Activated naive CD4-positive, alpha-beta T cell treated with Interleukin-2 at 50 U/mL for 16 hours (primary cell): Measurements from ENCODE around the gene GOLGA2.
A peak's percentile ranks its signal among the peaks of the same experiment; 100 is the strongest.

ENCODE experiments used
- DNase-seq: peaks from one replicate; pipeline ENCODE4 v3.0.0-alpha.2; 2020

The GOLGA2 gene, protein sequence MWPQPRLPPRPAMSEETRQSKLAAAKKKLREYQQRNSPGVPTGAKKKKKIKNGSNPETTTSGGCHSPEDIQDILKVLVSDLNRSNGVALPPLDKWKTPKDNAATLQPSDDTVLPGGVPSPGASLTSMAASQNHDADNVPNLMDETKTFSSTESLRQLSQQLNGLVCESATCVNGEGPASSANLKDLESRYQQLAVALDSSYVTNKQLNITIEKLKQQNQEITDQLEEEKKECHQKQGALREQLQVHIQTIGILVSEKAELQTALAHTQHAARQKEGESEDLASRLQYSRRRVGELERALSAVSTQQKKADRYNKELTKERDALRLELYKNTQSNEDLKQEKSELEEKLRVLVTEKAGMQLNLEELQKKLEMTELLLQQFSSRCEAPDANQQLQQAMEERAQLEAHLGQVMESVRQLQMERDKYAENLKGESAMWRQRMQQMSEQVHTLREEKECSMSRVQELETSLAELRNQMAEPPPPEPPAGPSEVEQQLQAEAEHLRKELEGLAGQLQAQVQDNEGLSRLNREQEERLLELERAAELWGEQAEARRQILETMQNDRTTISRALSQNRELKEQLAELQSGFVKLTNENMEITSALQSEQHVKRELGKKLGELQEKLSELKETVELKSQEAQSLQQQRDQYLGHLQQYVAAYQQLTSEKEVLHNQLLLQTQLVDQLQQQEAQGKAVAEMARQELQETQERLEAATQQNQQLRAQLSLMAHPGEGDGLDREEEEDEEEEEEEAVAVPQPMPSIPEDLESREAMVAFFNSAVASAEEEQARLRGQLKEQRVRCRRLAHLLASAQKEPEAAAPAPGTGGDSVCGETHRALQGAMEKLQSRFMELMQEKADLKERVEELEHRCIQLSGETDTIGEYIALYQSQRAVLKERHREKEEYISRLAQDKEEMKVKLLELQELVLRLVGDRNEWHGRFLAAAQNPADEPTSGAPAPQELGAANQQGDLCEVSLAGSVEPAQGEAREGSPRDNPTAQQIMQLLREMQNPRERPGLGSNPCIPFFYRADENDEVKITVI

DNA sequence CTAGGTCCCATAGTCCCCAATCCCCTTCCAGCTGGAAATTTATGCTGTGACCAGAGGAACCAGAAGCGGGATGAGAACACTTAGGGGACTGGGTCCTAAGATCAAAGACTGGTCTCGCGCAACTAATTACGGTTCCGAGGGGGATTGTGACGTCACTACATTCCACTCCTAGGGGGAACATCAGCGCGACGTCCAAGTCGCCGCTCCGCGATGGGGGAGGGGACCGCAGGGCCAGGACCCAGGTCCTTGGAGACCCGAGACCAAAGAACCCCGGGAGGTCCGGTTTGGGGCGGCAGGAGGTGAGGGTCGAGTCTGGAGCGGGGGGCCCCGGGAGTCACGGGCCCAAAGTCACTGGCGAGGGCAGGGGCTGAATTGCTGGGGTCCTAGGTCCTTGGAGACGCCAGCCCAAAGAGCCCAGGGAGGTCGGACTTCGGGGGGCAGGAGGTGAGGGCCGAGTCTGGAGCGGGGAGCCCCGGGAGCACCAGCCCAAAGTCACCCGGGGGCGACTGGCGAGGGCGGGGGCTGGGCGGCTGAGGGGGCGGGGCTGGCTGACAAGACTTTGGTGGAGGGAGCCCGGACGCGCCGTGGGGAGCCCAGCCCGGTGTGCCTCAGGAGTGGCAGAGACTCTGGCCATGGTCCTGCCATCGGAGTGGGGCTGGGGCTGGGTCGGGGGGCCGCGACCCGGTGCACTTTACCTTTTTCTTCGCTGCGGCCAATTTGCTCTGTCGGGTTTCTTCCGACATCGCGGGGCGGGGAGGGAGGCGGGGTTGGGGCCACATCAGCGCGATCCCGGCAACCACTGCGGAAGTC is at the start of gene GOLGA2:
TSS of gene GOLGA2 (minus strand) at position 810 of the 810 bp plus-strand sequence. CDS start at position 779, 31 bp downstream.
- DNase-seq = no peak

- no peak for DNase-seq
Measured at GRCh38 chr9:128324401-128324800, 48.6 kb upstream of the GOLGA2 start.

DNA sequence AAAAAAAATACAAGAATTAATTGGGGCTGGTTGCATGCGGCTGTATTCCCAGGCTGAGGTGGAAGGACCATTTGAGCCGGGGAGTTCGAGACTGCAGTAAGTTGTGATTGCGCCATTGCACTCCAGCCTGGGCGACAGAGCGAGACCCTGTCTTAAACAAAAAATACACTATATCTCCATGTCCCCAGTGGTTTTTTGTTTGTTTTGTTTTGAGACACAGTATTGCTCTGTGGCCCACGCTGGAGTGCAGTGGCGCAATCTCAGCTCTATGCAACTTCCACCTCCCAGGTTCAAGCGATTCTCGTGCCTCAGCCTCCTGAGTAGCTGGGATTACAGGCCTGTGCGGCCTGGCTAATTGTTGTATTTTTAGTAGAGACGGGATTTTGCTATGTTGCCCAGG is 48.0 kb upstream of the GOLGA2 start:
- DNase-seq = no peak

- no peak for DNase-seq
Measured at GRCh38 chr9:128323212-128323730, 47.5 kb upstream of the GOLGA2 start.

DNA sequence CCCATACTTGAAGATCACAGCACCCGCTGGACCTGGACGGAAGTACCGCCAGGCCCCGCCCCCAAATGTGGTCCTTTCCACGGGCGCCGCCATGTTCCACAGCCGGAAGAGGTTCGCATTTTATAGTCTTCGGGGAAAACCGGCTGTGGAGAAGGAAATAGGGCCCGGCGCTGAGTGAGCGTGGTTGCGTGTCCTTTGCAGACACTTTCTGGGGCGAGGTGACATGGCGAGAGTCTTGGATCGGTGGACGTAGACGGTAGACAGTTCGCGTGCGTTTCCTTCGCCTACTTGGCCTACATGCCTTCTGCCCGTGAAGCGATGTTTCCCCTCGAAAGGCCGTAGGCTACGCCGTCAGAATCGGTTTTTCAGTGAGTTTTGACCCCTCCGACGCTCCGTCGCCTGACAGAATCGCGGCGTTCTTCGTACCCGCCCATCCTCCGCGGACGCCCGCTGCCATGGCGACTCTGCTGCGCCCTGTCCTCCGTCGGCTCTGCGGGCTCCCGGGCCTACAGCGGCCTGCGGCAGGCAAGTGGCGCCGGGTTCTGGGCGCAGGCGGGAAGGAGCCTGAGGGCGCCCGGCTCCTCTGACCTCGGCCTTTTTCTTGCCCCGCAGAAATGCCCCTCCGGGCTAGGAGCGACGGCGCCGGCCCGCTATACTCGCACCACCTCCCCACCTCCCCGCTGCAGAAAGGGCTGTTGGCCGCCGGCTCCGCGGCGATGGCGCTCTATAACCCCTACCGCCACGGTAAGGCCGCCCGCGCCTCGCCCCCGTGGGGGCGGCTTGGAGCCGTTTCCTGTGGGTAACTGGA is 46.8 kb upstream of the GOLGA2 start, which contains the start of the genes COQ4 and TRUB2:
TSS of gene COQ4 (plus strand) at position 436 of the 808 bp plus-strand sequence. CDS start at position 456, 20 bp downstream.
TSS of gene TRUB2 (minus strand) at position 44 of the 808 bp plus-strand sequence. CDS start at position 5, 39 bp downstream.
- DNase-seq = peak; percentile 93

GRCh38 chr9:128321879-128322403 is 46.1 kb upstream of the GOLGA2 start:
- no peak for DNase-seq

DNA sequence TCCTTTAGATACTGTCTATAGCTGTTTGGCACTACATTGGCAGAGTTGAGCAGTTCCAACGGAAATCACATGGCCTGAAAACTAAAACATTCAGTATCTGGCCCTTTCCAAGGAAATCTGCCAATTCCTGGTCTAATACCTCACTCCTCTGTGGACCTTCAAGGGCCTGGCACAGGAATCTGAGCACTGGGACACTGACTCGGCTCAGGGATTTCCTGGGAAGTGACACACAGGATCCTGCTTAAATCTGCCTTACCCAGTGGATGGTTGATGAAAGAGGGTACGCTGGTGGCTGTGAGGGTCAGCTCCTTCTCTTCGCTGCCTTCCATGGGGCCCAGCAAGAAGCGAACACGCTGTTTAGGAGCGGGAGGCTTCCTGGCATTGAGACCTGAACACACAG is 45.5 kb upstream of the GOLGA2 start:
- DNase-seq = no peak

- no peak for DNase-seq
Measured at GRCh38 chr9:128317629-128318028, 41.8 kb upstream of the GOLGA2 start.

GRCh38 chr9:128316421-128316820 is 40.6 kb upstream of the GOLGA2 start:
- no peak for DNase-seq

GRCh38 chr9:128314697-128315096 is 38.9 kb upstream of the GOLGA2 start:
- DNase-seq = no peak

GRCh38 chr9:128310461-128310860 is 34.7 kb upstream of the GOLGA2 start:
- DNase-seq = no peak

GRCh38 chr9:128309551-128309950 is 33.7 kb upstream of the GOLGA2 start:
- DNase-seq = no peak

- DNase-seq = no peak
Measured at GRCh38 chr9:128304971-128305288, 29.1 kb upstream of the GOLGA2 start.

GRCh38 chr9:128304136-128304970 is 28.5 kb upstream of the GOLGA2 start:
- DNase-seq = no peak

GRCh38 chr9:128298535-128299482 is 23.0 kb upstream of the GOLGA2 start:
- DNase-seq = no peak

DNA sequence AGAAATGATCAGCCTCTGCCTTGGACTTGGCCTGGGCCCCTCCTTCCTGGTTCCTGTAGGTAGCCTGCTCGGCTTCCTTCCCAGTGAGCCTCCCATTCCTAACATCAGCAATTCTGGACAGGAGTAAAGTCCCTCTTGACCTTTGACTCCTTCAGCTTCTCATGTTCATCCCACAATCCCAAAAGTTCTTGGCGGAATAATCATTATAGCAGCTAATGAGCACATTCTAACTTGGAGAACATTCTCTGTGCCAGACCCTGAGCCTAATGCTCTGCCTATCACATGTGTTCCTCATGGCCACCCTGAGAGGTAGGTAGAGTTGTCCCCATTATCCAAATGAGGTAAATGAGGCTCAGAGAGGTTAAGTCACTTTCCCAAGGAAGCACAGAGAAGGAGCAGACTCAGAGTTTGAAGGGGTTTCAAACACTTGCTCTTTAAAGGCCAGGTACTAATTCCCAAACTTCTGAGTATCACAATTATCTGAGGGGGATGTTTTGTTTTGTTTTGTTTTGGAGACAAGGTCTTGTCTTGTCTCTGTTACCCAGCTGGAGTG is 21.5 kb upstream of the GOLGA2 start:
- no peak for DNase-seq

DNA sequence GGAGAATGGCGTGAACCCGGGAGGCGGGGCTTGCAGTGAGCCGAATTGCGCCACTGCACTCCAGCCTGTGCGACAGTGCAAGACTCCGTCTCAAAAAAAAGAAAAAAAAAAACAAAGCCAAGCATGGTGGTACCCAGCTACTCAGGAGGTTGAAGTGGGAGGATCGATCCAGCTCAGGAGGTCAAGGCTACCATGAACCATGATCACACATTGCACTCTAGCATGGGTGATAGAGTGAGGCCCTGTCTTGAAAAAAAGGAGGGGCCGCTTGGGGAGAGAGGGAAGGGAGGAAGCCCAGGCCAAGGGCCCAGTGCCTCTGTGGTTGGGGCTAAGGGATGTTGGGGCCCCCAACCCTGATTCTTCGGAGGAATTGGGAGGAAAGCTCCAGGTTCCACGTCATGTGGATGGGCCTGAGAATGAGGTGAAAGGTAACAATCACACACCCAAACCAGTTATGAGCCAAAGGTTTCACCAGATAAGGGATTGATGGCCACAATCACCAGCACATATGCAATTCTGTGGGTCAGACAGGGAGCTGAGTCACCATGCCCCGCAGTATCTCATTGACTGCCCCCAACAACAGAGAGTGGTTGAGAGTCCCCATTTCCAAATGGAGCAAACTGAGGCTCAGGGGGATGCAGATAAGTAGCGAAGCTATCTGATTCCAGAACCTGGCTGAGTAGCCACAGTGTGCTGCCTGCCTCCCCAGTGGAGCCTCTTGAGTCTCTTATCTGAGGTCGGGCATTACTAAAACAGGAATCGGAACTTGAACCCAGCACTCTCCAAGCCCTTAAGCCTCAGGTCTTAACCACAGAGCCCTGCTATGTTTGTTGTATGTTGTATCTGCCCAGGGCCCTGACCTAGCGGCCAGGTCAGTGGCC is 20.8 kb upstream of the GOLGA2 start:
- DNase-seq = no peak

DNA sequence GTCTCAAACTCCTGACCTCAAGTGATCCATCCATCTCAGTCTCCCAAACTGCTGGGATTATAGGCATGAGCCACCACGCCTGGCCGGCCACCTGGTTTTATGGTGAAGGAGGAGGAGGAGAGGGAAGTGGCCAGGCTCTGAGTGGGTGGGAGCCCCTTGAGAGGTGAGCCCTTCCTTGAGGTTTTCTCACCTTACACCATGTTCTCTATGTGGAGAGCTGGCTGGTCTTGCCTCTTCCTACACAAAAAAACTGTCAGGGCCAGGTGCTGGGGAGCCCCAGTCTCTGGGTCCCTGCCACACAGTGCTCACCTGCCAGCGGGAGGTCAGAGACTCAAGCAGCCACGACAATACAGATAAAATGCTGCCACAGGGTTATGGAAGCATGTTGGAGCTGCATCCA is 18.3 kb upstream of the GOLGA2 start:
- no peak for DNase-seq
